Loucy (cell line): ENCODE data around the gene DLG2.

Source experiments
- H2AFZ ChIP-seq: fragments of 200-600 bp; sonication (generic); 2 replicates; pipeline ENCODE4 v1.6.0; 2016; ENCODE audit warnings: antibody characterized with exemption, mild to moderate bottlenecking, low read length, moderate library complexity
- H3F3A ChIP-seq: fragments of 200-600 bp; 2 replicates; pipeline ENCODE4 v1.6.0; 2016; ENCODE audit warnings: antibody characterized with exemption, low read depth, mild to moderate bottlenecking
- H3K27me3 ChIP-seq: fragments of 200-600 bp; sonication (generic); 2 replicates; pipeline ENCODE4 v1.6.1; 2014; ENCODE audit warnings: low read length, mild to moderate bottlenecking; ENCODE audit not compliant: insufficient read depth, poor library complexity, severe bottlenecking
- H3K36me3 ChIP-seq: fragments of 200-600 bp; sonication (generic); 2 replicates; pipeline ENCODE4 v1.6.1; 2016; ENCODE audit warnings: low read length; ENCODE audit not compliant: insufficient read depth
- H3K4me1 ChIP-seq: fragments of 200-600 bp; sonication (generic); 2 replicates; pipeline ENCODE4 v1.5.1; 2014; ENCODE audit warnings: low read length, mild to moderate bottlenecking; ENCODE audit not compliant: insufficient read depth, poor library complexity, severe bottlenecking
- H3K4me2 ChIP-seq: fragments of 200-600 bp; sonication (generic); 2 replicates; pipeline ENCODE4 v1.6.0; 2014; ENCODE audit warnings: antibody characterized with exemption, low read length, low read depth, mild to moderate bottlenecking; ENCODE audit not compliant: poor library complexity, severe bottlenecking
- H3K4me3 ChIP-seq: fragments of 200-600 bp; sonication (generic); 2 replicates; pipeline ENCODE4 v1.5.1; 2014; ENCODE audit warnings: low read length, mild to moderate bottlenecking, mixed read lengths; ENCODE audit not compliant: poor library complexity, severe bottlenecking
- H3K79me2 ChIP-seq: fragments of 200-600 bp; sonication (generic); 2 replicates; pipeline ENCODE4 v1.6.1; 2014; ENCODE audit warnings: low read length; ENCODE audit not compliant: insufficient read depth
- H3K9ac ChIP-seq: fragments of 200-600 bp; sonication (generic); 2 replicates; pipeline ENCODE4 v1.6.0; 2014; ENCODE audit warnings: mild to moderate bottlenecking, low read depth, low read length, moderate library complexity; ENCODE audit not compliant: poor library complexity, severe bottlenecking
- H3K9me2 ChIP-seq: fragments of 200-600 bp; sonication (generic); replicated peaks from 2 replicates; pipeline ENCODE4 v1.6.1; 2016; ENCODE audit warnings: low read depth, low read length, mixed read lengths
- H3K9me3 ChIP-seq: fragments of 200-600 bp; sonication (generic); 2 replicates; pipeline ENCODE4 v1.6.1; 2014; ENCODE audit warnings: mild to moderate bottlenecking, antibody characterized with exemption, low read length, low read depth; ENCODE audit not compliant: insufficient read depth
- H4K20me1 ChIP-seq: fragments of 200-600 bp; sonication (generic); 2 replicates; pipeline ENCODE4 v1.6.0; 2014; ENCODE audit warnings: antibody characterized with exemption, low read length, mild to moderate bottlenecking; ENCODE audit not compliant: insufficient read depth, poor library complexity, severe bottlenecking
- EZH2phosphoT487 ChIP-seq: fragments of 200-600 bp; IDR thresholded peaks from 2 replicates; pipeline ENCODE4 v1.6.1; 2018; ENCODE audit warnings: antibody characterized with exemption, mild to moderate bottlenecking, moderate library complexity, borderline replicate concordance
- TF ChIP-seq, protein P1 (sequence below): fragments of 200-600 bp; sonication (generic); conservative IDR thresholded peaks from 2 replicates; pipeline ENCODE4 v1.5.1; 2014; ENCODE audit warnings: mild to moderate bottlenecking, antibody characterized with exemption, low read length

Gene DLG2

DNA sequence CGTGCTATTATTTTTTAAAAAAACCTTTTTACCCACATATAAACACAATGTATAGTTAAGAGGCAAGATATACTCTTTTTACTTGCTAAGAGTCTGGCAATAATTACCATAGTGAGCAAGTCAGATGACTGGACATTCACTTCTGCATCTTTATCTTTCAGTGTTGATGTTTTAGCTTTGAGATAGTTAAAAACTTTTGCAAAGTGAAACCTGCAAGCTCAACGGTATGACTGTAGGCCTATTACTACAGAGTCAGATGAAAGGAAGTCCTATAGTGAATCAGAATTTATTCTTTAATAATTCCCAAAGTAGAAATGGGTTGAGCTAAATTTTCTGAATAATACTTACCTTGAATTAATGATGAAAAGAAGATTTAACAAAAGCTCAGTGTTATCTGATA lies 2104.2 kb downstream of the DLG2 start:
- Histone ChIP-seq H3F3A (no peaks in the 10 kb centered on the region), H3K4me2 (no peak overlapping the region), H3K27me3 (no peaks in the 10 kb centered on the region), H3K9me2 (no peaks in the 10 kb centered on the region), H3K9me3 (no peaks in the 10 kb centered on the region), H3K4me3 (no peak overlapping the region), H3K4me1 (no peaks in the 10 kb centered on the region), H4K20me1 (no peaks in the 10 kb centered on the region), H3K79me2 (no peaks in the 10 kb centered on the region), H3K9ac (no peak overlapping the region), H2AFZ (no peak overlapping the region), H3K36me3 (no peaks in the 10 kb centered on the region)
- no peak for TF ChIP-seq EZH2phosphoT487
- TF ChIP-seq, protein P1, sequence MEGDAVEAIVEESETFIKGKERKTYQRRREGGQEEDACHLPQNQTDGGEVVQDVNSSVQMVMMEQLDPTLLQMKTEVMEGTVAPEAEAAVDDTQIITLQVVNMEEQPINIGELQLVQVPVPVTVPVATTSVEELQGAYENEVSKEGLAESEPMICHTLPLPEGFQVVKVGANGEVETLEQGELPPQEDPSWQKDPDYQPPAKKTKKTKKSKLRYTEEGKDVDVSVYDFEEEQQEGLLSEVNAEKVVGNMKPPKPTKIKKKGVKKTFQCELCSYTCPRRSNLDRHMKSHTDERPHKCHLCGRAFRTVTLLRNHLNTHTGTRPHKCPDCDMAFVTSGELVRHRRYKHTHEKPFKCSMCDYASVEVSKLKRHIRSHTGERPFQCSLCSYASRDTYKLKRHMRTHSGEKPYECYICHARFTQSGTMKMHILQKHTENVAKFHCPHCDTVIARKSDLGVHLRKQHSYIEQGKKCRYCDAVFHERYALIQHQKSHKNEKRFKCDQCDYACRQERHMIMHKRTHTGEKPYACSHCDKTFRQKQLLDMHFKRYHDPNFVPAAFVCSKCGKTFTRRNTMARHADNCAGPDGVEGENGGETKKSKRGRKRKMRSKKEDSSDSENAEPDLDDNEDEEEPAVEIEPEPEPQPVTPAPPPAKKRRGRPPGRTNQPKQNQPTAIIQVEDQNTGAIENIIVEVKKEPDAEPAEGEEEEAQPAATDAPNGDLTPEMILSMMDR, result no peak

DNA sequence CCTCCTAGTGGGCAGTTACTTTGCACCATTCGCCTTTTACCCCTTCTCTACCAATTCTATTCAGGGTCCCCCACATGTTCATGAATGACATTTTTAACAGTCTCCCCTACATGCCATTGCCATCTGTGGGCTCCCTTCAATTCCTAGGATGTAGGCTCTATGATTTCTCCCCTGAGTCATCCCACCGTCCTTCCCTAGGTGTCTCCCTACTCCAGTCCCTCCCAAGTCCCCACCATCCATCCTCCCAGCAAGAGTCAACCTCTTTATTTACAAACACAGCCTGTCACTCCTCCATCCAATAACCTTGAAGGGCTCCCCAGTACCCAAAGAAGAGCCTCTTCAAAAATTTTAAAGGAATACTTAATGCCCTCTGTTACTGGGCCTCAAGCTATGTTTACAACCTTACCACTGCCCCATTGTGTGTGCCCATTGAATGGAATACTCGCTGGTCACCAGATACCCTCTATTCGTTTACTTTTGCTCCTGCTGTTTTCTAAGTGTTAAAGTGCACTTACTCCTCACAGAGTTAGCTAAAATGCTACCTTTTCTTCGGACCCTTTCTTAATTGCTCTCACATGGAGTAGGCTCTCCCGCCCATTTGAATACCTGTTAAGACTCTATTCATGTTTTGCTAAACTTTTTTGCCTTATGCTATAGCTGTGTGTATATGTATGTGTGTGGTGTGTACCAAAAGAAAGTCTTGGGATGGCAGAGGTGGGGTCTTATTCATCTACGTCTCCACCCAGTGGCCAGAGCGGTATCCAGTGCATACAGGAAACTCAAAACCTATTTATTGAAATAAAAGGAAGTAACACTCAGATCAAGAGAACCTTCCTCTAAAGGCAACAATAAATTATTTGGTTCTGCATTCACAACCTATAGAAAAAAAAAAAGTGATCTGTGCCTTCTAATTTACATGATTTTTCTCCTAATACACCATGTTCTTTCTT lies 2105.2 kb downstream of the DLG2 start:
- Histone ChIP-seq H3F3A (no peaks in the 10 kb centered on the region), H2AFZ (no peak overlapping the region), H3K36me3 (no peaks in the 10 kb centered on the region), H3K9me2 (no peaks in the 10 kb centered on the region), H4K20me1 (no peaks in the 10 kb centered on the region), H3K27me3 (no peaks in the 10 kb centered on the region), H3K4me1 (no peaks in the 10 kb centered on the region), H3K79me2 (no peaks in the 10 kb centered on the region), H3K4me3 (no peak overlapping the region), H3K9me3 (no peaks in the 10 kb centered on the region), H3K4me2 (no peak overlapping the region), H3K9ac (no peak overlapping the region)
- TF ChIP-seq, protein P1, result peak; percentile 45
- no peak for TF ChIP-seq EZH2phosphoT487

DNA sequence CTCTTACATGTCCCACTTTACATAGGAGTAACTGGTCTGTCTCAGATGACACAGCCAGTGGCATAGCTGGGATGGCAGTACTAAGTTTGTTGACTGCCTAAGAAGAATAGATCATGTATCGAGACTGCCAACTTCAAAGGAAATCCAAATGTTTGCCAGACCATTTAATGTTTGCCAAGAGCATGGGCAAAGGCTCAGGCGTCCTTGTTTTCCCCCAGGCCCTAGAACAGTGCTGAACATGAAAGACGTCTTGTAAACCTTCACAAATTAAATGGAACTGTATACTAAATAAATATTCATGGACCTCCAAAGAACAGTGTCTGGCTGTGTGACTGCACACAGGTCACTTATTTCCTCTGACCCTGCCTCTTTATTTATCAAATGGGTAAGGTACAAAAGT lies 2106.3 kb downstream of the DLG2 start:
- Histone ChIP-seq H4K20me1 (no peaks in the 10 kb centered on the region), H3K9me2 (no peaks in the 10 kb centered on the region), H2AFZ (no peak overlapping the region), H3K4me3 (no peak overlapping the region), H3F3A (no peaks in the 10 kb centered on the region), H3K9ac (no peak overlapping the region), H3K9me3 (no peaks in the 10 kb centered on the region), H3K27me3 (no peaks in the 10 kb centered on the region), H3K79me2 (no peaks in the 10 kb centered on the region), H3K36me3 (no peaks in the 10 kb centered on the region), H3K4me1 (no peaks in the 10 kb centered on the region), H3K4me2 (no peak overlapping the region)
- TF ChIP-seq EZH2phosphoT487, result no peak
- TF ChIP-seq, protein P1, result no peak
